Lower leg skin (tissue), 4 donors: Measurements from ENCODE around the gene ABHD18. TPM values are rescaled to one million over a fixed set of nuclear protein-coding genes. Genes with fewer than 3 reads are reported as not detected.
"Not testable (repeated sequence)": the region's sequence is repeated elsewhere in the genome, so short reads cannot be mapped to it uniquely, and the experiment has no call there.

Source experiments
- DNase-seq, 2 donors: peaks; one replicate each; pipeline ENCODE4 v3.0.0-alpha.2; 2019; ENCODE audit warnings: low spot score in 2 of 2
- H3K4me3 ChIP-seq: fragments of 200-600 bp; sonication (generic); 2 replicates; pipeline ENCODE4 v1.5.1; 2017; ENCODE audit warnings: mild to moderate bottlenecking, low read depth; ENCODE audit not compliant: poor library complexity, severe bottlenecking
- CTCF ChIP-seq, 3 donors: fragments of 450-650 bp; IDR thresholded peaks; one replicate each; pipeline ENCODE4 v1.5.1; 2016; ENCODE audit warnings: antibody characterized with exemption in 3 of 3, mild to moderate bottlenecking in 3 of 3, moderate library complexity in 2 of 3
- POLR2A ChIP-seq, 2 donors: fragments of 450-650 bp; IDR thresholded peaks; one replicate each; pipeline ENCODE4 v1.6.1; 2016 to 2017; ENCODE audit warnings: antibody characterized with exemption in 2 of 2, mild to moderate bottlenecking in 1 of 2, moderate library complexity in 1 of 2
- WGBS, 2 donors: methylation state at CpG; one replicate each; pipeline ENCODE4 v1.1.5; 2018; 5-methylcytosine and 5-hydroxymethylcytosine counted together
- intact Hi-C: fragments of 100-400 bp; cut with DNase I; formaldehyde crosslinking; loops from one replicate; pipeline ENCODE4 v1.15.0; 2023; ENCODE audit warnings: low total_unique reads
- total RNA-seq, 4 donors: library from RNA; depleted of rRNA; stranded (reverse); fragments of >200 nt; gene quantifications; one replicate each; pipeline ENCODE4 v1.1.0, GENCODE V29; 2016

The ABHD18 gene
- total RNA-seq, 4 donors from 2014 or later: 4.2 to 11.9 (median 7.9) TPM

- TF ChIP-seq POLR2A (IDR thresholded peaks at IDR 0.05): no peak
- no peak for TF ChIP-seq CTCF (IDR thresholded peaks at IDR 0.05)
- H3K4me3 ChIP-seq: no peak overlapping the region
- intact Hi-C loops: no loop called here
- WGBS, 2 donors: 92 to 97% methylated on average over 5 of the region's 5 CpGs
- DNase-seq: no peak
Measured at GRCh38 chr4:128006592-128006991, 41.4 kb downstream of the ABHD18 start.

- no peak for DNase-seq
- 76 to 86% methylated on average over 3 of the region's 3 CpGs for WGBS, 2 donors
- no peak overlapping the region for H3K4me3 ChIP-seq
- TF ChIP-seq CTCF (IDR thresholded peaks at IDR 0.05) (no peak), POLR2A (IDR thresholded peaks at IDR 0.05) (no peak)
- intact Hi-C loops: no loop called here
Measured at GRCh38 chr4:128009428-128009827, 44.2 kb downstream of the ABHD18 start.

- TF ChIP-seq CTCF (IDR thresholded peaks at IDR 0.05) (no peak), POLR2A (IDR thresholded peaks at IDR 0.05) (no peak)
- no peak overlapping the region for H3K4me3 ChIP-seq
- no peak for DNase-seq
- intact Hi-C loops: no loop called here
Measured at GRCh38 chr4:128025319-128025718, 60.1 kb downstream of the ABHD18 start.

GRCh38 chr4:128029907-128030306 is 64.7 kb downstream of the ABHD18 start:
- WGBS, 2 donors: 100% methylated on average over 4 of the region's 4 CpGs
- TF ChIP-seq CTCF (IDR thresholded peaks at IDR 0.05) (no peak), POLR2A (IDR thresholded peaks at IDR 0.05) (no peak)
- intact Hi-C loops: no loop called here
- DNase-seq: no peak
- H3K4me3 ChIP-seq: no peak overlapping the region

- DNase-seq: no peak
- intact Hi-C loops: no loop called here
- no peak overlapping the region for H3K4me3 ChIP-seq
- 92 to 96% methylated on average over 3 of the region's 3 CpGs for WGBS, 2 donors
- TF ChIP-seq POLR2A (IDR thresholded peaks at IDR 0.05): no peak
- TF ChIP-seq CTCF (IDR thresholded peaks at IDR 0.05): no peak
Measured at GRCh38 chr4:128031756-128032384, 66.7 kb downstream of the ABHD18 start.

- intact Hi-C loops: no loop called here
- 79 to 86% methylated on average over 1 of the region's 1 CpG for WGBS, 2 donors
- DNase-seq: no peak
- no peak overlapping the region for H3K4me3 ChIP-seq
- TF ChIP-seq POLR2A (IDR thresholded peaks at IDR 0.05) (no peak), CTCF (IDR thresholded peaks at IDR 0.05) (no peak)
Measured at GRCh38 chr4:128039568-128039967, 74.4 kb downstream of the ABHD18 start.

GRCh38 chr4:128047019-128047418 is 81.8 kb downstream of the ABHD18 start:
- intact Hi-C loops, H3K4me3 ChIP-seq, DNase-seq: not testable (repeated sequence)
- 89 to 92% methylated on average over 9 of the region's 9 CpGs for WGBS, 2 donors

- intact Hi-C loops, DNase-seq, H3K4me3 ChIP-seq: not testable (repeated sequence)
- 95% methylated on average over 17 to 33 of the region's 34 CpGs for WGBS, 2 donors
Measured at GRCh38 chr4:128047514-128047913, 82.3 kb downstream of the ABHD18 start.

- intact Hi-C loops, DNase-seq, H3K4me3 ChIP-seq: not testable (repeated sequence)
- 85 to 88% methylated on average over 10 of the region's 10 CpGs for WGBS, 2 donors
Measured at GRCh38 chr4:128051229-128051628, 86.0 kb downstream of the ABHD18 start.
